Fibroblast of lung (primary cell): Measurements from ENCODE around the gene TIMP4.

ENCODE experiments used
- EZH2 ChIP-seq: IDR thresholded peaks from 2 replicates; pipeline ENCODE4 v1.5.1; 2012; ENCODE audit warnings: low read length, control low read depth, mild to moderate bottlenecking; ENCODE audit errors: missing control alignments
- TF ChIP-seq, protein P1 (sequence below), 2 donors: IDR thresholded peaks in 1 of 2; conservative IDR thresholded peaks in 1 of 2; 1 replicate in 1 of 2; 2 replicates in 1 of 2; pipeline ENCODE4 v1.5.1; 2011 to 2012; ENCODE audit warnings: low read length in 2 of 2, control low read depth in 1 of 2, inconsistent platforms in 1 of 2, low read depth in 1 of 2, mild to moderate bottlenecking in 1 of 2

DNA sequence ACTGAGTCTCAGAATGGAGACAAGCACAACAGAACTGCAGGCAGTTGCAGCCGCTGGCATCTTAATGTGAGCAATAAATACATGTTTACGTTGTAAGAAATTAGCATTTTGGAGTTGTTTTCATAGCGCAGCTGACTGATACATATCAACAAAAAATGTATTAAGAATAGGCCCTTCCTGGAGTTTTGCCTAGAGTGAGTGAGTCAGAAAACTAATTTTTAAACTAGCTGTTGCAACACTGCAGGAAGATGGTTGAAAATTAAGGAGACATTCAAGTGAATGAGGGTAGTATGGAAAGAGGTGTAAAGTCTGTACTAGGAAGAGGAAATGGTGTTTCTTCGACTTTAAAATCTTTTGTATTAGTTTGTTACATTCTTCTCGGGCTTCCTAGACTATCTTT, 39.6 kb upstream of the TIMP4 start:
- TF ChIP-seq EZH2: no peak
- TF ChIP-seq, protein P1, sequence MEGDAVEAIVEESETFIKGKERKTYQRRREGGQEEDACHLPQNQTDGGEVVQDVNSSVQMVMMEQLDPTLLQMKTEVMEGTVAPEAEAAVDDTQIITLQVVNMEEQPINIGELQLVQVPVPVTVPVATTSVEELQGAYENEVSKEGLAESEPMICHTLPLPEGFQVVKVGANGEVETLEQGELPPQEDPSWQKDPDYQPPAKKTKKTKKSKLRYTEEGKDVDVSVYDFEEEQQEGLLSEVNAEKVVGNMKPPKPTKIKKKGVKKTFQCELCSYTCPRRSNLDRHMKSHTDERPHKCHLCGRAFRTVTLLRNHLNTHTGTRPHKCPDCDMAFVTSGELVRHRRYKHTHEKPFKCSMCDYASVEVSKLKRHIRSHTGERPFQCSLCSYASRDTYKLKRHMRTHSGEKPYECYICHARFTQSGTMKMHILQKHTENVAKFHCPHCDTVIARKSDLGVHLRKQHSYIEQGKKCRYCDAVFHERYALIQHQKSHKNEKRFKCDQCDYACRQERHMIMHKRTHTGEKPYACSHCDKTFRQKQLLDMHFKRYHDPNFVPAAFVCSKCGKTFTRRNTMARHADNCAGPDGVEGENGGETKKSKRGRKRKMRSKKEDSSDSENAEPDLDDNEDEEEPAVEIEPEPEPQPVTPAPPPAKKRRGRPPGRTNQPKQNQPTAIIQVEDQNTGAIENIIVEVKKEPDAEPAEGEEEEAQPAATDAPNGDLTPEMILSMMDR (conservative IDR thresholded peaks at IDR 0.05 in 1 of 2, IDR thresholded peaks at IDR 0.05 in 1 of 2; ENCODE audit: low read depth in 1 of 2, low read length in 2 of 2): no peak
